Stomach (tissue), 4 donors: ENCODE data around the gene MAPKAPK3.

Experiments
- CTCF ChIP-seq, 7 experiments: fragments of 450-650 bp in 4 of 7; fragments of 200-600 bp in 3 of 7; sonication (generic) in 3 of 7; IDR thresholded peaks; one replicate each; pipeline ENCODE4 v1.5.1; 2016 to 2019; ENCODE audit warnings: antibody characterized with exemption in 7 of 7, control low read depth in 2 of 7, mild to moderate bottlenecking in 1 of 7
- POLR2A ChIP-seq, 4 donors: fragments of 450-650 bp; IDR thresholded peaks; one replicate each; pipeline ENCODE4 v1.6.1; 2016; ENCODE audit warnings: antibody characterized with exemption in 4 of 4, control low read depth in 2 of 4, mild to moderate bottlenecking in 1 of 4, moderate library complexity in 1 of 4

GRCh38 chr3:50658831-50659230, 41.9 kb downstream of the MAPKAPK3 start:
- TF ChIP-seq POLR2A (IDR thresholded peaks at IDR 0.05) (no peak), CTCF (IDR thresholded peaks at IDR 0.05) (no peak)
